GM12878 (cell line): ENCODE measurements around the gene STAT4. TPM values are rescaled to one million over a fixed set of nuclear protein-coding genes. Genes with fewer than 3 reads are reported as not detected.
A peak's percentile ranks its signal among the peaks of the same experiment; 100 is the strongest.

ENCODE experiments used
- ATAC-seq: fragments of 200-7000 bp; cut with Tn5 transposase; 3 replicates; pipeline ENCODE4 v1.9.1; 2020; ENCODE audit warnings: mild to moderate bottlenecking, moderate library complexity
- BruUV-seq: library from RNA; stranded (reverse); fragments of 400-500 nt; replicated peaks from 2 replicates; lab custom pipeline; 2021; lab: Mats Ljungman, UMichigan
- CTCF ChIA-PET: fragments of 300-600 bp; sonication (Branson Sonifier 250); formaldehyde crosslinking; extraction: SDS; loops from one replicate; lab custom pipeline; 2021; ENCODE audit warnings: inconsistent platforms; lab: Yijun Ruan, JAX
- POLR2A ChIA-PET: fragments of 350-600 bp; formaldehyde crosslinking; extraction: SDS; loops from one replicate; lab custom pipeline; 2021; ENCODE audit warnings: inconsistent platforms; lab: Charles Lee
- RAD21 ChIA-PET: fragments of 300-600 bp; sonication (Branson Sonifier 250); formaldehyde crosslinking; loops from one replicate; lab custom pipeline; 2023; ENCODE audit warnings: antibody characterized with exemption; ENCODE audit not compliant: unreplicated experiment; lab: Charles Lee
- SMC1A ChIA-PET: fragments of 300-600 bp; sonication (Branson Sonifier 250); formaldehyde crosslinking; loops from one replicate; lab custom pipeline; 2023; ENCODE audit not compliant: unreplicated experiment, uncharacterized antibody; lab: Charles Lee
- DNase-seq: peaks from one replicate; pipeline ENCODE4 v3.0.0-alpha.2; 2011; ENCODE audit warnings: low read depth, low spot score
- FAIRE-seq: peaks from 3 replicates; lab custom pipeline; 2011; peaks lifted over from hg19 to GRCh38; lab: Jason Lieb, UNC
- H2AFZ ChIP-seq: 2 replicates; pipeline ENCODE4 v1.6.0; 2011; ENCODE audit warnings: low read depth, low read length, control low read depth; ENCODE audit not compliant: control insufficient read depth
- H3K27ac ChIP-seq: 2 replicates; pipeline ENCODE4 v1.5.1; 2011; ENCODE audit warnings: control low read depth; ENCODE audit not compliant: control insufficient read depth, insufficient read depth
- H3K27me3 ChIP-seq, 2 experiments: replicated peaks in 1 of 2; 2 replicates each; pipeline versions ENCODE4 v1.6.0 to v1.6.1; 2011; ENCODE audit warnings: low read length in 1 of 2; ENCODE audit not compliant: control insufficient read depth in 2 of 2, insufficient read depth in 2 of 2
- H3K36me3 ChIP-seq, 2 experiments: 2 replicates each; pipeline ENCODE4 v1.5.1; 2011; ENCODE audit warnings: low read length in 1 of 2; ENCODE audit not compliant: control insufficient read depth in 2 of 2, insufficient read depth in 2 of 2
- H3K4me1 ChIP-seq: 2 replicates; pipeline ENCODE4 v1.6.1; 2011; ENCODE audit warnings: mild to moderate bottlenecking, low read length, moderate library complexity, mixed read lengths; ENCODE audit not compliant: control insufficient read depth, insufficient read depth
- H3K4me2 ChIP-seq: 2 replicates; pipeline ENCODE4 v1.6.0; 2011; ENCODE audit warnings: control low read depth; ENCODE audit not compliant: control insufficient read depth, insufficient read depth
- H3K4me3 ChIP-seq: fragments of 200-600 bp; sonication (generic); 2 replicates; pipeline ENCODE4 v1.5.1; 2016
- H3K79me2 ChIP-seq: 2 replicates; pipeline ENCODE4 v1.6.0; 2011; ENCODE audit warnings: low read length; ENCODE audit not compliant: control insufficient read depth, insufficient read depth
- H3K9ac ChIP-seq: 2 replicates; pipeline ENCODE4 v1.8.0; 2011; ENCODE audit warnings: low read length, control low read depth, mixed read lengths; ENCODE audit not compliant: control insufficient read depth, insufficient read depth
- H3K9me3 ChIP-seq: replicated peaks from 3 replicates; pipeline ENCODE4 v1.5.1; 2011; ENCODE audit warnings: mild to moderate bottlenecking, low read length; ENCODE audit not compliant: control insufficient read depth, insufficient read depth
- H4K20me1 ChIP-seq: 2 replicates; pipeline ENCODE4 v1.6.0; 2011; ENCODE audit not compliant: control insufficient read depth, insufficient read depth
- ASH2L ChIP-seq: fragments of 300-600, 200-600 bp; sonication (generic); IDR thresholded peaks from 2 replicates; pipeline ENCODE4 v1.6.1; 2017; ENCODE audit warnings: low read depth, mild to moderate bottlenecking, borderline replicate concordance
- ATF7 ChIP-seq: fragments of 450-650 bp; IDR thresholded peaks from 2 replicates; pipeline ENCODE4 v1.6.1; 2016; ENCODE audit warnings: low read depth, mild to moderate bottlenecking
- NR2F1 ChIP-seq: fragments of 450-650 bp; conservative IDR thresholded peaks from 2 replicates; pipeline ENCODE4 v1.6.1; 2017; ENCODE audit warnings: mild to moderate bottlenecking
- SP1 ChIP-seq: IDR thresholded peaks from one replicate; pipeline ENCODE4 v1.6.1; 2011; ENCODE audit warnings: low read depth, low read length
- ZNF384 ChIP-seq: IDR thresholded peaks from 2 replicates; pipeline ENCODE4 v1.6.1; 2012; ENCODE audit warnings: low read depth, mild to moderate bottlenecking, low read length, improper control_type of control experiment, borderline replicate concordance
- WGBS: methylation state at CpG from one replicate; pipeline ENCODE4 v1.1.6; 2016; ENCODE audit warnings: low lambda C conversion rate; ENCODE audit not compliant: insufficient replicate concordance, insufficient coverage; ENCODE audit errors: missing lambda C conversion rate; 5-methylcytosine and 5-hydroxymethylcytosine counted together
- in situ Hi-C: fragments of 300-500 bp; cut with MboI; formaldehyde crosslinking; loops from 9 replicates; pipeline ENCODE4 v1.14.3; 2018; ENCODE audit warnings: mixed read lengths
- intact Hi-C: fragments of 100-400 bp; cut with micrococcal nuclease; formaldehyde crosslinking; loops from one replicate; pipeline ENCODE4 v1.14.2; 2022; ENCODE audit not compliant: unreplicated experiment
- polyA plus RNA-seq, 11 experiments: library from polyadenylated mRNA; depleted of rRNA in 4 of 11; unstranded in 6 of 11; stranded (reverse) in 5 of 11; fragments of >200 nt; fragmentation: Nextera tagmentation in 4 of 11; fragmentation: Illumina TruSeq in 1 of 11; extraction: Ambion mirVana in 4 of 11; extraction: Trizol in 1 of 11; gene quantifications; 1 replicate in 1 of 11; 2 replicates in 10 of 11; pipeline versions ENCODE4 v1.2.1 to v1.2.3, GENCODE V29; 2011 to 2016; ENCODE audit warnings: inconsistent platforms in 2 of 11, missing spikeins in 2 of 11, low read depth in 1 of 11
- total RNA-seq, 4 experiments: library from RNA; depleted of rRNA in 3 of 4; stranded (reverse); fragments of >200 nt in 3 of 4; fragmentation: Illumina TruSeq in 1 of 4; extraction: Trizol in 1 of 4; gene quantifications; 2 replicates each; pipeline versions ENCODE4 v1.2.1 to v1.2.3, GENCODE V29; 2013 to 2021

STAT4 gene
- total and polyA plus RNA-seq, 10 of the 15 experiments (the other 5 are each of a cell fraction or from before 2014, with no cell fraction given), result 3.1 to 9.3 (median 7.1) TPM

DNA sequence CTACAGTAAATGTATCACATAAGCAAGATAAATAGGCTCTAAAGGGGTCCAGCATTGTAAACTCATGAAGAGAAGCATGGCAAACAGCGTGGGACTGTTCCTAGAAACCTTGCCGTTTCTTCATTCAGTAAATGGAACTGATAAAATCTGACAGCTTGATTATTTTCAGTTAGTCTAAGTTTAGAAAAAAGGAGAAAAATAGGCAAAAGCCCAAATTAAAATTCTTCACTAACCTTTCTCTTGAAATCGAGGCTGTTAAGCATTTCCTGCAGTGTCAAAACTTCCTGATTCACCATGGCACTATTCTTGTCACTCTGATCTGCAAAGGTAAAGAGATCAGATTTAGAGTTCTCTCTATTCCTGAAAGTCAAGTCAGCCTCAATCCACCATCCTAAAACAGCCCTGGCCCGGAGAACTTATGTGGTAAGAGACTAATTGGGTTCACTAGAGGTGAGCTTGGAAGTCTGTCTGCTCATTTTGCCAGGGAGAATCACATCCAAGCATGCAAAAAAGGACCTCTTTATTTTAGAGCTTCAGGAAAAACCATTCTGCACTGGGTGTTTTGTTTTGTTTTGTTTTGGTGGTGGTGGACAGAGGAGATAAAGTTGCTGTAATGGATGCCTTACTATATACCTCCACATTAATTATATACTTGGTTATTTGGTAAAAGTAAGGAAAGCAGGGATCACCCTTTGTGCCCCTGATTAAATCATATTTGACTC lies 84.4 kb downstream of the STAT4 start:
- ChIA-PET POLR2A (no interaction called here), RAD21 (no interaction called here), CTCF (interaction anchor here (1.6 kb wide), 1 partner anchor 90 kb away, joined by 5 read pairs; no protein-coding TSS in a partner anchor), SMC1A (interaction anchor here (0.5 to 6.6 kb wide), 2 partner anchors 13 to 593 kb away, joined by 3 to 38 read pairs; no protein-coding TSS in a partner anchor)
- no peak overlapping the region for H3K27ac ChIP-seq
- TF ChIP-seq ASH2L (no peak), SP1 (no peak), ATF7 (no peak), NR2F1 (no peak)
- FAIRE-seq, result no peak
- WGBS, result 49% methylated on average over 4 of the region's 4 CpGs
- no peak overlapping the region for H3K4me2 ChIP-seq
- DNase-seq, result no peak
- no peaks in the 10 kb centered on the region for H3K36me3 ChIP-seq
- H3K4me3 ChIP-seq, result no peak overlapping the region
- intact Hi-C loops (no loop called here), in situ Hi-C loops (no loop called here)
- no peaks in the 10 kb centered on the region for H3K9me3 ChIP-seq
- H3K4me1 ChIP-seq, result no peaks in the 10 kb centered on the region
- ATAC-seq, result no peak
- TSS peak; percentile 24 for BruUV-seq
- H3K79me2 ChIP-seq, result no peaks in the 10 kb centered on the region
- H3K9ac ChIP-seq, result no peak overlapping the region
- H3K27me3 ChIP-seq, result no peaks in the 10 kb centered on the region; a peak in 1 of 4 replicates
- no peak overlapping the region for H2AFZ ChIP-seq
- H4K20me1 ChIP-seq, result no peaks in the 10 kb centered on the region

DNA sequence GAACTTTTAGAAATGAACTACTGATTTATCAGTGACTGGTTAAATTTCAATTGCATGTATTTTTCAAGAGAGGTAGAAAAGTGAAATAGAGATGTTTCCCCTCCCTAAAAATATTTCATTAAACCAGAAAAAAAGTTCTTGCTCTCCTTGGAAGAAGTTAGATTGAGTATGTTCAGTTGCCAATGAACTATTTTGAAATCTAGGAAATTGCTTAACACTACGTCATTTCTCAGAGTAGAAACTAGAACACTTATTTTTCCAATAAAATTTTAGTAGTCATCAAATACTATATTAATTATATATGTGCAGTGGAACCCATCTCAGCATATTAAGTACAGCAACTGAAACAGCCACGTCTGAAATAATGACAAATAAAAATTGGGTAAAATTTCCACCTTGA lies 85.0 kb downstream of the STAT4 start:
- in situ Hi-C loops (no loop called here), intact Hi-C loops (no loop called here)
- Histone ChIP-seq H3K9ac (no peak overlapping the region), H3K27ac (no peak overlapping the region), H3K79me2 (no peaks in the 10 kb centered on the region), H3K27me3 (no peaks in the 10 kb centered on the region), H2AFZ (no peak overlapping the region), H3K9me3 (no peaks in the 10 kb centered on the region), H3K4me1 (no peaks in the 10 kb centered on the region), H3K4me3 (no peak overlapping the region)
- no peak for ATAC-seq
- no peak for DNase-seq
- ChIA-PET RAD21 (no interaction called here), POLR2A (no interaction called here), CTCF (interaction anchor here (4.9 kb wide), 1 partner anchor 14 kb away, joined by 54 read pairs; no protein-coding TSS in a partner anchor)
- FAIRE-seq, result no peak
- 4% methylated on average over 2 of the region's 2 CpGs for WGBS
- no peak for TF ChIP-seq ZNF384
- TF ChIP-seq, all 136 proteins: peak for 0
- SMC1A ChIA-PET, result interaction anchor here (0.5 to 6.6 kb wide), 2 partner anchors 12 to 593 kb away, joined by 3 to 38 read pairs; no protein-coding TSS in a partner anchor
- no peaks in the 10 kb centered on the region for H3K36me3 ChIP-seq
- H4K20me1 ChIP-seq, result no peaks in the 10 kb centered on the region
- BruUV-seq, result no TSS peak
- no peak overlapping the region for H3K4me2 ChIP-seq
